Activated CD4-positive, alpha-beta T cell treated with anti-CD3 and anti-CD28 coated beads, Interleukin-10, Interleukin-2, amounts not matched to agents 100 ng/mL and 50 ng/mL, durations not matched to agents 16 hours and 8 hours (primary cell): Measurements from ENCODE around the gene COX20.
A peak's percentile ranks its signal among the peaks of the same experiment; 100 is the strongest.

Experiments used
- DNase-seq: peaks from one replicate; pipeline ENCODE4 v3.0.0-alpha.2; 2020

Gene COX20

DNA sequence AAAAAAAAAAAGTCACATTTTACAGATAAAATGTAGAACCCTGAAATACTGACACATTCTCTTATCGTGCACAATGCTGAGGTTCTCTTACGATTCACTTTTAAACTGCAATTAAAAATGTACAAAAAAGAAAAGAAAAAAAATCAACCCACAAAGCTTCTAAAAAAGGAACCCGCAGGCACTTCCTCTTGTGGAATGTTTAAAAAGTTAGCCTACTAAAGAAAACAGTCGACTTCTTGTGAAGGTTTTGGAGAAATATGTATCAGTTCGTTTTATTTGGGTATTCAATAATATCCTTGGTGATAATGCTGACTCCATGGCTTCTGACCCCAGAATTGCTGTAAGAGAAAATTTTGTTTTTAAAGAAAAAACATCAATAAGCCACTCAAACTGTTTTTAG, 18.7 kb downstream of the COX20 start:
- no peak for DNase-seq

DNA sequence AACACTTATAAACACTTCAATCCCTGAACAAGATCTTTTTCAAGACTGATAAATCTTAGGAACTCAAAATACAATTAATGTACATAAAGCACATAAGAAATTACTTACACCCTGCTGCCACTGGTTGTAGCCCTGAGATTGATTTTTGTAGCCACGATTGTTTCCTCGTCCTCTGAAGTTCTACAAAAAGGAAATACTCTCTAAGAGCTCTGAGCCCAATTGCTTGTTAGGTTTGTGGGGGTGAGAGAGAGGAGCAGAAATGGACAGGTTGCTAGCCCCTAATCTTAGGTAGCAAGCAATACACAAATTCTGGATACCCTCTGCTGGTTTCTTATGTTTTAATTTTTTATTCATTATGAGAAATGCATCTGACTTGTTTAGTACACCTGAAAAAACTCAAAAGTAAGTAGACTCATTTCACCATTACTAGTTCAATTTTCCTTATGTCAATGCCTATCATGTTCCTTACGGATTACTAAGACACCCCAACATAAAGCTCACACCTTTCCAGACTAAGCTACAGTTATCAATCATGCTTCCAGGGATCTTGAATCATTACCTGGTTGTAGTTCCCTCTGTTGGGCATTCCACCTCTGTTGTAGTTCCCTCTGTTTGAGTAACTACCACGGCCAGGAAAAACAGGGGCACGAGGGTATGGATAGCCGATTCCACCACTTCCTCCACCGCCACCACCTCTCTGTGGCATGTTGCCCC, 19.6 kb downstream of the COX20 start:
- no peak for DNase-seq

DNA sequence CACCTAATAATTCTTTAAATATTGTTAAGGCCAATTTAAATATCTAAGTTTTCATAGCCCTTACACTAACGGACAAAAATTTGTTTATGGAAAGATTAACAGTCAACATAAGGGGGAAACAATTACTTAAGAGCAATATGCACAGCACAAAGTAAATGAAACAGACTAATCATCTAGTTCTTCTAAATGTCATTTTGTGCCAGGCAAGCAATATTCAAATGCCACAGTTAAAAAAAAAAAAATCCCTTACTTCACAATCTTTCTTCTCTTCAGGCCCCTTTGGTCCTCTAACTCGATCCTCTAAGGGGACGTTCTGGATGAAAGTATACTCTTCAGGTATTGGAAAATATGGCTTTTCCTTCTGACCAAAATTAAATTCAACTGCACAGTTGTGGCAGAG, 22.3 kb downstream of the COX20 start:
- no peak for DNase-seq

DNA sequence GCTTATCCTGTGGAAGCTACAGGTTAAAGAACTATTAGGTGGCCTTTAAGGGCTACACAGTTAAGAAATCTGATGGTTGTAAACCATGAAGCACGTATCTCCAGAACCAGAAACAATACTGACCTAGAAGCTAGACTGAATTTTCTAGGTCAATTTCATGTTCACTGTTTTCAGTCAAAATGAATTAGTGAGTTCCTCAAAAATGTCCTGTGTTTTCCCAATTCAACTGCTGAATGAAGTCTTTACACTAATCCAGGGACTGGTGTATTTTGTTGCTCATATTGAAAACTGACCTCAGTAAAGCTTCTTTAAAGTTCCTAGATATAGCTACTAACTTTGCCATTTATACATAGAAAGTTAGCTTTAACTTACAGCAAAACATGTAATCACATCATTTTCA, 22.9 kb downstream of the COX20 start:
- DNase-seq, result no peak

DNA sequence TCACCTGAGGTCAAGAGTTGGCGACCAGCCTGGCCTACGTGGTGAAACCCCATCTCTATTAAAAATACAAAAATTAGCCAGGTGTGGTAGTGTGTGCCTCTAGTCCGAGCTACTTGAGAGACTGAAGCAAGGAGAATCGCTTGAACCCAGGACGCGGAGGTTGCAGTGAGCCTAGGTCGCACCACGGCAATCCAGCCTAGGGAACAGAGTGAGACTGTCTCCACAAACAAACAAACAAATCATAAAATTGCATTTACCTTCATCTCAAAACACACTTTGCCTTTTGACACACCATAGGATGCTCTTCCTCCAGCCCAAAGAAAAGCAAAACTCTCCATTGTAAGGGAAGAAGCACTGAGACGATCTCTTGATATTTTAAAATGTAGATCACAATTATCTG, 24.6 kb downstream of the COX20 start:
- no peak for DNase-seq

DNA sequence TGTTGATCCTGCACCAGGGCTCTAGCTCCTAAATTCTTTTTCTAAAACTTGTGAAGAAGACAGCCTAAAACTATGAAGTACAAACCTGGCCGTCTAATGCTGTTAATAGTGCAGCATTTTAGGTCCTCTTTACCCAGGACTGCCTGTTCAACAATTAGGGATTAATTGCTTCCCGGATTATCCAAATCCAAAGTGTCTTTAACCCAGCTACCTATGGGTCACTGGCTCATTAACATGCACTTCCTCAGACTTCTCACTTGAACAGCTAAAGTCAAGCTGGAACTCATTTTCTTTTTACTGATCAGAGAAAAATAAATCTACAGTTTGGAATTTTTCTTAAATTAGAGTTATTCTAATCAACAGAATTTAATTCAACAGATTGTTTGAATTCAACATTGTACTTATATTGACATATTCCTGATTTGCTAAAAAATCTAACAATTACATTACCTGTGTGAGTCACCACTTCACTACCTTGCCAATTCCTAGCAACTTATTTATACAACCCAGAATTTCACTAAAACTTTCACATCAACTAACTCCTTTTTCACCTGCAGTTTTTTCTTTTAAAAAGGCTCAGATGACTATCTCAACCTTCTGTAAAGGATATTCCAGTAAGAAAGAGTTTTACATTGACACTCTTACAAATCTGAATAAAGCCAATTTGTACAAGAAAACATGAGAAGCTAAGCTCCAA, 25.6 kb downstream of the COX20 start:
- DNase-seq, result no peak

DNA sequence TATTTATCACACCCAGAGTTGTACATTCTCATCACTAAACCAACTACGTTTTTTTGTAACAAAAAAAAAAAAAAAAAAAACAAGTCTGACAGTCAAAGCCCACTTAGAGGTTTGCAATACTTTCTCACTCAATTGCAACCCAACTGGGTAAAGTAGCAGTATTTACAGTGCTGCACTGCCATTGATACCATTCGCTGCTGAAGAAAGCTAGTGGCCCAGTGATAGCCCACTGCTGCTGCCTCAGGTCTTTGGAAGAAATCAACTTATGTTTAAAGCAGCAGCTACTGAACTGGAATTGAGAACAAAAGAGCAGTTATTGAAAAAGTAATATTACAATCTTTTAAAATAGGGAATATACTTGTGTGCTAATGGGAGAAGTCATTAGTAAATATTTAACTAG, 26.2 kb downstream of the COX20 start:
- no peak for DNase-seq

DNA sequence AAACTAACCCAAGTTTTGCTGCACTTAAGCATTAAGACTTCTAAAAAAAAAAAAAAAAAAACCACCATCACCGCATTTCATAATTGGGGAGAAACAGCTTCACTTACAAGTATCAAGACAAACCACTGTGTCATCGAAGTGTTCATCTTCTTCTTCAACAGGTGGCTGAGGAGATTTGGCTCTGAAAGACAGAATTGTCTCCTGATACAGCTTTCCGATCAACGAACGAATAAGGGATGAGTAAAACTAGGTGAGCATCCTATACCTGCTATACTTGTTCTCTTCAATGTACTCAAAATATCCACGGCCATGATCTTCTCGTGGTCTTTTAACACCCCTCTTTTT, 26.9 kb downstream of the COX20 start:
- peak; percentile 30 for DNase-seq

DNA sequence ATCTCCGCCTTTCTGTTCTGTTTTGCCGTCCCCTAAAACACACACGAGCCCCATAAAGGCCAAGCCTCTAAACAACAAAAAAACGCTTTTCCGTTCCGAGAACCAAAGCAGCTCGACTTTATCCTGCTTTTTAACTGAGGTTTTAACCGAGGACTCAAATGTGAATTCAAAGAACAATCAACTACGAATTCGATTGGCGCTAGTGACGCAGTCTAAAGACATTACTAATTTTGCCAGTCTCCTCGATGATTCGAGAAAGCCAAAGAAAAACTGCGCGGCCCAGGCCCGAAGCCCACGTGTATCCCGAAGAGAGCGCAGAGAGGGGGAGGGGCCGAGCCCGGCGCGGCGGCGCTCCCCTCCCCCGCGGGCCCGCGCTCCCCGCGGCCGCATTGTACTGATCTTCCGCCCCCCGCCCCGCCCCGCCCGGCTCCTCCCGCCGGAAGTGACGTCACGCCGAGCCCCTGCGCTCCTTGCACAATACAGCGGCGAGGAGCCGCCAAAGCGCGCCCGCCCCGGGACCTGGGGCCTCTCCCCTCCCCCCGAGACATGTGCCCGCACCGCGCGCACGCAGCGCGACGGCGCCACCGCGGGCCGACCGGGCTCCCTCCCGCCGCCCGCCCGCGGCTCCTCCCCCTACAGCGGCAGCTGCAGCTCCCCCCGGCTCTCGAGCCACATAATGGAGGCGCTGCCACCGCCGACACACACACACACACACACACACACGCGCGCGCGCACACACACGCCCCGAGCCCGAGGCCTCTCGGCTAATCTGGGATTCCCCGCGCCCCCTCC, 27.4 kb downstream of the COX20 start:
- DNase-seq, result peak; percentile 96

DNA sequence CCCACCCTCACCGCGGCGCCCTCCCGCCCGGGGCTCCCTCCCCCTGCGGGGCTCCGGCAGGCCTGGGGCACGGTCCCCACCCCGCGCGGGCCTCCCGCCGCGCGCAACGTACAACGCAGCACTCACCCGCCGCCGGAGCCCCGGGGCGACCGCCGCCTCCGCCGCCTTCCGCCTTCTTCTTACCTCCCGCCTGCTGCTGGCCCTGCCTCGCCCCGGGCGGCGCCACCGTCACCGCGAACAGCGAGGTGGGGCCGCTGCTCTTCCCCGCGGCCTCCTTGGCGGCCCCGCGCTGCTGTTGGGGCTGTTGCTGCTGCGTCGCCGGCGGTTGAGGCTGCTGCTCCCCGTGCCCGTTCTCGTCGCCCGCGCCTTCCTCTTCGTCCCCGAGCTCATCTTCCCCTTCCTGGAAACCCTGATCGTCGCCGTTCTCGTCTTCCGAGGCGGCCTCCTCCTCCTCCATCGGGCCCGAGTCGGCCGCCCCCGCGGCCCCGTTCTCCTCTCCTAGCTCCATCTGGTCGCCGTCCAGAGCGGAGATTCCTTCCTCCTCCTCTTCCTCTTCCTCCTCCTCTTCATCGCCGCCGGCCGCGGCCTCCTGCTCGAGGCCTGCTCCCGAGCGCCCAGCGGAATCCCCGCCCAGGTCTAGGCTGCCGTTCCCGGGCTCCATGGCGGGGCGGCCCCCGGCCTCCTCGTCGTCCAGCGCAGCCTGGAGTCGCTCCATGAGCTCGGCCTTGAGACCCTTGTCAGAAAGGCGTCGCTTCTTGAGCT, 28.2 kb downstream of the COX20 start:
- DNase-seq, result peak; percentile 17

DNA sequence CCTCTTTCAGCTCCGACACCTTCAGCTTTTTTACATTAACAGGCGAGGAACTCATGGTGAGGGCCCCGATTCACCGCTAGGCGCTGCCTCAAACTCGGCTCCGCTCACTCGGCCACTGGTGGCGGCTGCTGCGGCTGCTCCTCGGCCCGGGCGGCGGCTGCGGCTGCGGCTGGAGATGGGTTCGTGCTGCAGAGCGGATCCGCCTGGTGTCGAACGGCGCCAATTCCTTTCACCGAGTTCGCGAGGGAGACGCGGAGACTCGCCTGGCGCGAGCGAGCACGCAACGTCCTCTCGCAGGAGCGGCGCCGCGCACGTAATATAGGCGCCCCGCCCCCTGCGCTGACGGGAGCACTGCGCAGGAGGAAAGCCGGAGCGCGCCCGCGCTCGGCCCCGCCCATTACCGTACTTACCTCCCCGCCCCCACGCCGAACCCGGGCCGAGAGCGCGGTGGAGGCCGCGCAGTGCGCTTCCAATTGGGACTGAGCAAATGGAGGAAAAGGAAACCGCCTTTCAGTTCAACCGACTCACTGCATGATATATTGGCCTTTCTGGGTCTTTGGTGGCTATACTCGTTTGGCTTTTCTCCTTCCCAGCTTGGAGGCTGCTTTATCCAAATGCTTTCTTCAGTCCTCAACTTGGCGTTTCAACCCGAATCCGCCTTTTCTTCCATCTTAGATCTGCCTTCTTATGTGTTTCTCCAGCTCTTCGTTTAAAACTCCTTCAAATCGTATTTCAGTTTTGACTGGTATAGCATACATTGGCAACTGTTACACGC, 29.0 kb downstream of the COX20 start, which contains the start of gene HNRNPU:
TSS of gene HNRNPU (minus strand) at position 291 of the 775 bp plus-strand sequence. CDS start at position 55, 236 bp downstream.
- peak; percentile 97 for DNase-seq

DNA sequence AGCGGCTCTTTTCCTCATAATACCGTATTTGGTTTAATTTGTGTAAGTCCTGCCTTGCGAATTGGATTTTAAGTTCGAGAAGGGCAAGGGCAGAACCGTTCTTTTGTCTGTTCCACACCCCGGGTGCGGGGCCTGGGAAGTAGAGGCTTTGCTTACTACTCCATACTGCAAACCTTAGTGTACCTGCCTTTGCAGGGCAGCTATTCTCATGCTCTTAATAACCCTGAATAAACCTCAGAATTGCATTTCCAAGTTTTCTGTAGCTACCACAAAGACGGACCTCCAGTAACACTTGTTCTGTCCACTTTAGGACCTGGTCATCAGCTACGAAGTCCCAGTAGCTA, 29.5 kb downstream of the COX20 start:
- no peak for DNase-seq

DNA sequence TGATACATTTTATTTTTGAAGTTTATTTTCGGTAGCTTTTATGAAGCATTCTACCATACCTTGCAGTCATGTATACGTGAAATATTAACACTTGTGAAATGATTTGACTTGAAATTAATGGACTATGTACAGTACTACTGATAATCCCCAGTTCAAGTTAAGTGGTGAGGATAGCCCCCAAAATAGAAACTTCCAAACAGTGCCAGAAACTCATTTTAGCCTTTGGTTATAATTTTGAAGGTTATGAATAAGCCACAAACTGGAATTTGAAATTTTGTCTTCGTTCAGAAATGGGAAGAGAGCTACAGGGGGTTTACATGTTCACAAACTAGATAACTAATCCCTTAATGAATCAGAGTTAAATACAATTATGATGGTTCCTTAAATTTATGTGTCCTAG, 30.4 kb downstream of the COX20 start:
- no peak for DNase-seq

DNA sequence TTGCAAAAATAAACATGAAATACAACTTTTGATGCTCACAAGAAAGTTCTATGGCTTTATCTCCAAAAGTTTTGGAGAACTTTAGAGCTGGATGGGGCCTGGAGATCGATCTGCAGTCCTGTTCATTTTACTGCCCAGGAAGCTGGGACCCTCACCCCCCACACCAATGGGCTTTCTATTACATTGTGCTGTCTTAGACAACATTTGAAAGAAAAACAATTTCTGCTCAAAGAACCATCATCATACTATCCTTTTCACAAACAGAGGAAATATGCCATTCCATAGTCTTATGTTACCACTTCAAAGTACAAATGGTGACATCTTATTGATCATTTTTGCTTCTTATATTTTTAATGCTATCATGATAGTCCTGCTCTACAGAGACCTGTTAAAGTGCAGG, 30.9 kb downstream of the COX20 start:
- no peak for DNase-seq

DNA sequence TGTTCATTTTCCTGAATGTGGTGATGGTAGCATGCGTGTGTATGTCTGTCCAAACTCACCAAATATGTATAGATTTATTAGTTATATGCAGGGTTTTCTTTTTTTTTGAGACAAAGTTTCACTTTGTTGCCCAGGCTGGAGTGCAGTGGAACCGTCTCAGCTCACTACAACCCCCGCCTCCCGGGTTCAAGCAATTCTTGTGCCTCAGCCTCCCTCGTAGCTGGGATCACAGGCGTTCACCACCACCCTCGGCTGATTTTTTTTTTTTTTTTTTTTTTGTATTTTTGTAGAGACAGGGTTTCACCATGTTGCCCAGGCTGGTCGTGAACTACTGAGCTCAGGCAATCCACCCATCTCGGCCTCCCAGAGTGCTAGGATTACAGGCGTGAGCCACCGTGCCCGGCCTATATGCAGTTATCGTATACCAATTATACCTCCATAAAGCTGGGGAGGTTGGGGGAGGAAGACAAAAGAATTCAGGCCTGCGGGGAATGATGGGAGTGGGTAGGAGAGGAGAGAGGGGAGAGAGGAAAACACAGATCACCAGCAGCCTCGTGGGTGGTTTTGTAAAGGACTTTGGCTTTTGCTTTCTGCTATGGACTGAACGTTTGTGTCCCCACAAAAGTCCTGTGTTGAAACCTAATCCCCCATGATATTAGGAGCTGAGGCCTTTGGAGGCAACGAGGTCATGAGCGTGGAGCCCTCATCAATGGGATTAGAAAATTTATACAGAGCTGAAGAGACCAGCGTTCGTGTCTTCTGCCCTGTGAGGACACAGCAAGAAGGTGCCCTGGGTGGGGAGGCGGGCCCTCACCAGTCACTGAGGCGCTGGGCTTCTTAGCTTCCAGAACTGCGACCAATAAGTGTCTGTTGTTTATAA, 33.3 kb downstream of the COX20 start:
- no peak for DNase-seq

DNA sequence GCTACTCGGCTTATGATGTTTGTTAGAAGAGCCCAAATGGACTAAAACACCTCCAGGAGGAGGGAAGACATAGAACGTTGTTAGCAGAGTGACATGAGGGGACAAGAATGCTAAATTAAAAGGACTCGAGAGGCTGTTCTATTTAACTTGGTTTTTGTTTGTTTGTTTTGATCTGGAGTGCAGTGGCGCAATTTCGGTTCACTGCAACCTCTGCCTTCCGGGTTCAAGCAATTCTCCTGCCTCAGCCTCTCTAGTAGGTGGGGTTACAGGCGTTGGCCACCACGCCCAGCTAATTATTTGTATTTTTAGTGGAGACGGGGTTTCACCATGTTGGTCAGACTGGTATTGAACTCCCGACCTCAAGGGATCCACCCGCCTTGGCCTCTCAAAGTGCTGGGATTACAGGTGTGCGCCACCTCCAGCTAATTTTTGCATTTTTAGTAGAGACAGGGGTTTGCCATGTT, 33.9 kb downstream of the COX20 start:
- DNase-seq, result no peak

DNA sequence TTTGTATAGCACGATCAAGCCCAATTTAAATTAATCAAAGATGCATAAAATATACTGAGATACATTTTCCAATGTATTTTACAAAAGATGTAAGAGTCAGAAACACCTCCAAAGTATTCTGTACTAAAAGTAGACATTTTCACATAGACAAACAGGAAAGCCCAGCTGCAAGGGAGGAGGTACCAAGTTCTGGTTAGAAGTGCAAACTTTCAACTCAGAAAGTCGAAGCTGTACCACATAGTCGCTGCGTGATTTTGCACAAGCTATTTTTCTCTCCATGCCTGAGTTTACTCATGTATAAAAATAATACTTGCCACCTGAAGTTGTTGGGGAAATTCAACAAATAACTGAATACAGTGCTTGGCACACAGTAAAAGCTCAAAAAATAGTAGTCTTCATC, 34.5 kb downstream of the COX20 start:
- no peak for DNase-seq

DNA sequence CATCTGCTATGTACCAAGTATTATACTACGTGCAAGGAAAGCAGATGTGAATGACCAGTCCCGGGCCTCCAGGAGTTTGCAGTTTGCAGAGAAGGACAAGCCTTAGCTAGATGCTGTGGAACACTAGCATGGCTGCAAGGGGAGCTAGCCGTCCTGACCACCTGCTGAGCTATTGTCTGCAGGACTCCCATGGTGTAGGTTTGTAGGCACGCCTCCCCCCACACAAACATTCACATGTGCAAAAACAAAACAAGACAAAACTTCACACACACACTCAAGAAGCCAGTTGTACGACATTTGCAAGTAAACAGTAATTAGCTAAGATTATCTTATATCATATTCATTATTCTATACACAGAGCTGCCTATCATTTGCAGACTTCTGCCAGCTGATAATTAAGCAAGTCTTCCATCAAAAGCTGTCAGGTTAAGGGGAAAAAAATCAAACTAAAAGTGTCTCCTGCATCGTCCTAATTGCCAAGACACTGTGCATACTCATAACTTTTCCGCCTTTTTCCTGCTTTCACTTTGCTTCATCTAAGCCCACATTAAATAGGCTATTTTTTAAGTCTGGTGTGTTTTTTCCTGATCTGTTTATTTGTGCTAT, 39.6 kb downstream of the COX20 start:
- DNase-seq, result no peak

DNA sequence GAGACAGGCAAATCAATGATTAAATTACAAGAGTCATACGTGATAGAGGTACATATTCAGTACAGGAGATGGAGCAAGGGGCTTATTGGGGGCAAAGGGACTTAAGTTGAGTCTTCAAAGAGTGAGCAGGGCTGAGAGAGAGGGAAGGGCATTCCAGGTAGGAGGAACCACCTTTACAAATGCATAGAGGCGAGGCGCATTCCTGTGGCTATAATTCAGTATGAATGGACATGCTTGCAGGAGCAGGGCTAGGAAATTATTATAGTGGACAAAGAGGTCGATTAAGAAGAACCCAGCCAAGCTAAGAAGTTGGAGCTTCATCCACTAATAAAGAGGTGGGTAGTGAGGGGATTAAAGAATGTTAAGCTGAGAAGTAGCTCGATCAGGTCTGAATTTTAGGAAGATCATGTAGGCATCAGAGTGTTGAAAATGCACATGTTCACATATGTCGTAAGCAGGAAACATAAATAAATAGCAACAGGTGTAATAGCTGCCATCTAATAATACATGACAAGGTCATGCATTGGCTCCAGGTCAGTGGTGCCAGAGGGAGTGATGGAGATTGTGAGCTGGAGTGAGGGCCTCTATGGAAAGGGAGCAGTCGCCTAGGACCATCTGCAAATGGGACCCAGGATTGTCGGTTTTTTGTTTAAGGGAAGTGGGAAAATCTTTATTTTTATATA, 40.9 kb downstream of the COX20 start:
- DNase-seq, result no peak

DNA sequence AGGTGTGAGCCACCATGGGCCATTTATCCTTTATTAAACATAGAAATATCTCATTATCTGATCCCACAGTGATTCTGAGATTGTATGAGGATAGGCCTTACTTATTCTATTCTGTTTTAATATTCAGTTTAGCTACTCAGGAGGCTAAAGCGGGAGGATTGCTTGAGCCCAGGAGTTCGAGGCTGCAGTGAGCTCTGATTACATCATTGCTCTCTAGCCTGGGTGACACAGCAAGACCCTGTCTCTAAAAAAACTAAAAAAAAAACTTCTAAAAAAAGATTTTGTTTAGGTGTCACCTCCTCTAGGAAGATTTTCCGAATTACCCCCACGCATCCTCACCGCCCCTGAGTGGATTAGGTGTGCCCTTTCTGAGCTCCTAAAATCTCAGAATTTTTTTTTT, 43.2 kb downstream of the COX20 start:
- no peak for DNase-seq
